HEK293 (cell line): ENCODE results near the gene CABP1.

Experiments
- ZBTB17 ChIP-seq: fragments of 450-650 bp; formaldehyde crosslinking; IDR thresholded peaks from 2 replicates; pipeline ENCODE4 v1.5.1; 2016; ENCODE audit warnings: missing biosample characterization, missing genetic modification characterization
- ZNF112 ChIP-seq: fragments of 450-650 bp; formaldehyde crosslinking; IDR thresholded peaks from 2 replicates; pipeline ENCODE4 v1.5.0; 2017; ENCODE audit warnings: missing biosample characterization, missing genetic modification characterization
- ZNF274 ChIP-seq, 2 experiments: fragments of 200-500 bp in 1 of 2; fragments of 450-650 bp in 1 of 2; sonication (Bioruptor generic) in 1 of 2; formaldehyde crosslinking in 1 of 2; IDR thresholded peaks; 2 replicates each; pipeline versions ENCODE4 v1.5.1 to v1.6.1; 2014 to 2016; ENCODE audit warnings: borderline replicate concordance in 1 of 2, inconsistent platforms in 1 of 2, low read length in 1 of 2, missing biosample characterization in 1 of 2, missing genetic modification characterization in 1 of 2
- ZNF302 ChIP-seq: fragments of 450-650 bp; formaldehyde crosslinking; IDR thresholded peaks from 2 replicates; pipeline ENCODE4 v1.5.1; 2016; ENCODE audit warnings: missing biosample characterization, missing genetic modification characterization, low read depth
- ZNF416 ChIP-seq: fragments of 450-650 bp; formaldehyde crosslinking; IDR thresholded peaks from 2 replicates; pipeline ENCODE4 v1.5.1; 2016; ENCODE audit warnings: missing biosample characterization, missing genetic modification characterization
- ZNF707 ChIP-seq: fragments of 450-650 bp; formaldehyde crosslinking; IDR thresholded peaks from 2 replicates; pipeline ENCODE4 v1.5.1; 2016; ENCODE audit warnings: missing biosample characterization, missing genetic modification characterization
- ZSCAN23 ChIP-seq: fragments of 450-650 bp; formaldehyde crosslinking; IDR thresholded peaks from 2 replicates; pipeline ENCODE4 v1.5.1; 2016; ENCODE audit warnings: missing biosample characterization, missing genetic modification characterization
- TF ChIP-seq, protein P1 (sequence below): fragments of 450-650 bp; formaldehyde crosslinking; IDR thresholded peaks from 2 replicates; pipeline ENCODE4 v1.5.1; 2016; ENCODE audit warnings: missing biosample characterization, missing genetic modification characterization
- TF ChIP-seq, protein P2 (sequence below): fragments of 450-650 bp; formaldehyde crosslinking; IDR thresholded peaks from 2 replicates; pipeline ENCODE4 v1.5.1; 2016; ENCODE audit warnings: missing biosample characterization, missing genetic modification characterization
- TF ChIP-seq, protein P3 (sequence below): fragments of 450-650 bp; formaldehyde crosslinking; IDR thresholded peaks from 2 replicates; pipeline ENCODE4 v1.5.1; 2016; ENCODE audit warnings: missing biosample characterization, missing genetic modification characterization

DNA sequence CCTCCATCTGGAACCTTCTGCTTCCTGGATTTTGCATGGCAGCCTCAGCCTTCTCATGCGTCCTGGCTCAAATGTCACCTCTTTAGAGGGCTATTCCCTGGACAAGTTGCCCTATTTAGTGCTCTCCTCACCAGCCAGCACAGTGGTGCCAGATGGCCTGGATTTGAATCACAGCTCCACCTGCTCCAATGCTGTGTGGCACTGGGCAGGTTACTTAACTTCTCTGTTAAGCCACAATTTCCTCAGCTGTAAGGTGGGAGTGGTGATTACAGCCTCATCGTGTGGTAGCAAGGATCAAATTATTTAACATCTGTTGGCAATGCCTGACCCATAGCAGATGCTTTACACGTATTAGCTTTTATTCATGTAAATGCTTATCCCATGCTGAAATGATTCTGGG is 42.6 kb upstream of the CABP1 start:
- TF ChIP-seq, protein P1, sequence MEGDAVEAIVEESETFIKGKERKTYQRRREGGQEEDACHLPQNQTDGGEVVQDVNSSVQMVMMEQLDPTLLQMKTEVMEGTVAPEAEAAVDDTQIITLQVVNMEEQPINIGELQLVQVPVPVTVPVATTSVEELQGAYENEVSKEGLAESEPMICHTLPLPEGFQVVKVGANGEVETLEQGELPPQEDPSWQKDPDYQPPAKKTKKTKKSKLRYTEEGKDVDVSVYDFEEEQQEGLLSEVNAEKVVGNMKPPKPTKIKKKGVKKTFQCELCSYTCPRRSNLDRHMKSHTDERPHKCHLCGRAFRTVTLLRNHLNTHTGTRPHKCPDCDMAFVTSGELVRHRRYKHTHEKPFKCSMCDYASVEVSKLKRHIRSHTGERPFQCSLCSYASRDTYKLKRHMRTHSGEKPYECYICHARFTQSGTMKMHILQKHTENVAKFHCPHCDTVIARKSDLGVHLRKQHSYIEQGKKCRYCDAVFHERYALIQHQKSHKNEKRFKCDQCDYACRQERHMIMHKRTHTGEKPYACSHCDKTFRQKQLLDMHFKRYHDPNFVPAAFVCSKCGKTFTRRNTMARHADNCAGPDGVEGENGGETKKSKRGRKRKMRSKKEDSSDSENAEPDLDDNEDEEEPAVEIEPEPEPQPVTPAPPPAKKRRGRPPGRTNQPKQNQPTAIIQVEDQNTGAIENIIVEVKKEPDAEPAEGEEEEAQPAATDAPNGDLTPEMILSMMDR (tag by site-specific recombination), result no peak
- TF ChIP-seq ZNF302 (tag by site-specific recombination) (no peak), ZNF707 (tag by site-specific recombination) (no peak), ZBTB17 (tag by site-specific recombination) (no peak), ZNF112 (tag by site-specific recombination) (no peak), ZSCAN23 (tag by site-specific recombination) (no peak), ZNF274 (IDR thresholded peaks at IDR 0.05; ENCODE audit: low read length) (no peak), ZNF274 (tag by site-specific recombination; IDR thresholded peaks at IDR 0.05; ENCODE audit: borderline replicate concordance) (no peak), ZNF416 (tag by site-specific recombination) (no peak)
- TF ChIP-seq, protein P2, sequence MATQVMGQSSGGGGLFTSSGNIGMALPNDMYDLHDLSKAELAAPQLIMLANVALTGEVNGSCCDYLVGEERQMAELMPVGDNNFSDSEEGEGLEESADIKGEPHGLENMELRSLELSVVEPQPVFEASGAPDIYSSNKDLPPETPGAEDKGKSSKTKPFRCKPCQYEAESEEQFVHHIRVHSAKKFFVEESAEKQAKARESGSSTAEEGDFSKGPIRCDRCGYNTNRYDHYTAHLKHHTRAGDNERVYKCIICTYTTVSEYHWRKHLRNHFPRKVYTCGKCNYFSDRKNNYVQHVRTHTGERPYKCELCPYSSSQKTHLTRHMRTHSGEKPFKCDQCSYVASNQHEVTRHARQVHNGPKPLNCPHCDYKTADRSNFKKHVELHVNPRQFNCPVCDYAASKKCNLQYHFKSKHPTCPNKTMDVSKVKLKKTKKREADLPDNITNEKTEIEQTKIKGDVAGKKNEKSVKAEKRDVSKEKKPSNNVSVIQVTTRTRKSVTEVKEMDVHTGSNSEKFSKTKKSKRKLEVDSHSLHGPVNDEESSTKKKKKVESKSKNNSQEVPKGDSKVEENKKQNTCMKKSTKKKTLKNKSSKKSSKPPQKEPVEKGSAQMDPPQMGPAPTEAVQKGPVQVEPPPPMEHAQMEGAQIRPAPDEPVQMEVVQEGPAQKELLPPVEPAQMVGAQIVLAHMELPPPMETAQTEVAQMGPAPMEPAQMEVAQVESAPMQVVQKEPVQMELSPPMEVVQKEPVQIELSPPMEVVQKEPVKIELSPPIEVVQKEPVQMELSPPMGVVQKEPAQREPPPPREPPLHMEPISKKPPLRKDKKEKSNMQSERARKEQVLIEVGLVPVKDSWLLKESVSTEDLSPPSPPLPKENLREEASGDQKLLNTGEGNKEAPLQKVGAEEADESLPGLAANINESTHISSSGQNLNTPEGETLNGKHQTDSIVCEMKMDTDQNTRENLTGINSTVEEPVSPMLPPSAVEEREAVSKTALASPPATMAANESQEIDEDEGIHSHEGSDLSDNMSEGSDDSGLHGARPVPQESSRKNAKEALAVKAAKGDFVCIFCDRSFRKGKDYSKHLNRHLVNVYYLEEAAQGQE, result no peak
- TF ChIP-seq, protein P3, sequence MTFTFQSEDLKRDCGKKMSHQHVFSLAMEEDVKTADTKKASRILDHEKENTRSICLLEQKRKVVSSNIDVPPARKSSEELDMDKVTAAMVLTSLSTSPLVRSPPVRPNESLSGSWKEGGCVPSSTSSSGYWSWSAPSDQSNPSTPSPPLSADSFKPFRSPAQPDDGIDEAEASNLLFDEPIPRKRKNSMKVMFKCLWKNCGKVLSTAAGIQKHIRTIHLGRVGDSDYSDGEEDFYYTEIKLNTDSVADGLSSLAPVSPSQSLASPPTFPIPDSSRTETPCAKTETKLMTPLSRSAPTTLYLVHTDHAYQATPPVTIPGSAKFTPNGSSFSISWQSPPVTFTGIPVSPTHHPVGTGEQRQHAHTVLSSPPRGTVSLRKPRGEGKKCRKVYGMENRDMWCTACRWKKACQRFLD, result no peak
